WTC11 (cell line): ENCODE data around the gene TBCEL.

Source experiments
- CTCF ChIP-seq: fragments of 200-600 bp; IDR thresholded peaks from 2 replicates; pipeline ENCODE4 v1.8.0; 2022; ENCODE audit warnings: antibody characterized with exemption
- MYBL2 ChIP-seq: sonication (generic); formaldehyde crosslinking; IDR thresholded peaks from 2 replicates; pipeline ENCODE4 v1.8.1; 2023; ENCODE audit warnings: mild to moderate bottlenecking, moderate library complexity, missing genetic modification reagents
- ZNF232 ChIP-seq: sonication (generic); formaldehyde crosslinking; IDR thresholded peaks from 2 replicates; pipeline ENCODE4 v1.8.0; 2022; ENCODE audit warnings: mild to moderate bottlenecking, missing genetic modification reagents
- TF ChIP-seq, protein P1 (sequence below): sonication (generic); formaldehyde crosslinking; conservative IDR thresholded peaks from 2 replicates; pipeline ENCODE4 v1.8.1; 2022; ENCODE audit warnings: mild to moderate bottlenecking, missing genetic modification reagents

GRCh38 chr11:121131656-121132055, 107.8 kb downstream of the TBCEL start:
- TF ChIP-seq MYBL2 (CRISPR knock-in tag) = no peak
- TF ChIP-seq, protein P1, sequence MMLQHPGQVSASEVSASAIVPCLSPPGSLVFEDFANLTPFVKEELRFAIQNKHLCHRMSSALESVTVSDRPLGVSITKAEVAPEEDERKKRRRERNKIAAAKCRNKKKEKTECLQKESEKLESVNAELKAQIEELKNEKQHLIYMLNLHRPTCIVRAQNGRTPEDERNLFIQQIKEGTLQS (CRISPR knock-in tag) = no peak
- TF ChIP-seq ZNF232 (CRISPR knock-in tag) = no peak
- no peak for TF ChIP-seq CTCF
